HCT116 (cell line): Measurements from ENCODE around the gene NKRF. TPM values are rescaled to one million over a fixed set of nuclear protein-coding genes. Genes with fewer than 3 reads are reported as not detected.
A peak's percentile ranks its signal among the peaks of the same experiment; 100 is the strongest.

Source experiments
- ATAC-seq: fragments of 200-7000 bp; cut with Tn5 transposase; 2 replicates; pipeline ENCODE4 v1.9.1; 2020; ENCODE audit warnings: mild to moderate bottlenecking, moderate library complexity
- BruUV-seq: library from RNA; stranded (reverse); fragments of 400-500 nt; replicated peaks from 2 replicates; lab custom pipeline; 2021; lab: Mats Ljungman, UMichigan
- CTCF ChIA-PET: fragments of 300-600 bp; sonication (Branson Sonifier 250); formaldehyde crosslinking; loops from one replicate; lab custom pipeline; 2021; ENCODE audit warnings: antibody characterized with exemption; lab: Charles Lee
- POLR2A ChIA-PET: fragments of 300-600, 350-600 bp; sonication (Branson Sonifier 250); formaldehyde crosslinking; loops from one replicate; lab custom pipeline; 2021; ENCODE audit warnings: antibody characterized with exemption; lab: Charles Lee
- RAD21 ChIA-PET, 2 experiments: fragments of 300-600 bp; sonication (Branson Sonifier 250); formaldehyde crosslinking; loops; one replicate each; lab custom pipeline; 2023; ENCODE audit warnings: low total read pairs in 2 of 2; ENCODE audit not compliant: uncharacterized antibody in 2 of 2, unreplicated experiment in 2 of 2, low non-redundant PET in 1 of 2; lab: Charles Lee
- DNase-seq: peaks from one replicate; pipeline ENCODE4 v3.0.0-alpha.2; 2010; ENCODE audit warnings: low read depth, low spot score
- H2AFZ ChIP-seq: fragments of 200-600 bp; shearing (Covaris generic), sonication (generic); 2 replicates; pipeline ENCODE4 v1.6.1; 2017; ENCODE audit warnings: low read depth, mixed run types, mixed read lengths, antibody characterized with exemption, low read length; ENCODE audit not compliant: poor library complexity, severe bottlenecking
- H3K27ac ChIP-seq: 2 replicates; pipeline ENCODE4 v1.5.1; 2012; ENCODE audit warnings: low read depth, low read length
- H3K27me3 ChIP-seq: fragments of 200-600 bp; sonication (generic); 2 replicates; pipeline ENCODE4 v1.6.1; 2016; ENCODE audit warnings: mixed run types, low read length, mixed read lengths; ENCODE audit not compliant: insufficient read depth
- H3K36me3 ChIP-seq, 2 experiments: fragments of 200-500 bp in 1 of 2; fragments of 200-600 bp in 1 of 2; sonication (Bioruptor generic) in 1 of 2; sonication (generic) in 1 of 2; 2 replicates each; pipeline versions ENCODE4 v1.5.1 to v1.6.1; 2014 to 2016; ENCODE audit warnings: low read length in 2 of 2, inconsistent platforms in 1 of 2, mixed read lengths in 1 of 2, mixed run types in 1 of 2; ENCODE audit not compliant: insufficient read depth in 2 of 2, control insufficient read depth in 1 of 2
- H3K4me1 ChIP-seq, 2 experiments: fragments of 200-600 bp in 1 of 2; sonication (generic) in 1 of 2; 2 replicates each; pipeline versions ENCODE4 v1.5.1 to v1.6.1; 2012 to 2017; ENCODE audit warnings: low read length in 2 of 2, inconsistent platforms in 1 of 2, mild to moderate bottlenecking in 1 of 2, mixed read lengths in 1 of 2, mixed run types in 1 of 2, moderate library complexity in 1 of 2; ENCODE audit not compliant: insufficient read depth in 2 of 2, control insufficient read depth in 1 of 2
- H3K4me2 ChIP-seq: fragments of 200-600 bp; sonication (generic); 2 replicates; pipeline ENCODE4 v1.6.1; 2017; ENCODE audit warnings: mixed run types, low read length, mixed read lengths
- H3K4me3 ChIP-seq, 2 experiments: fragments of 200-600 bp in 1 of 2; sonication (generic) in 1 of 2; replicated peaks in 1 of 2; 2 replicates each; pipeline ENCODE4 v1.5.1; 2011 to 2016; ENCODE audit warnings: low read length in 2 of 2, control low read depth in 1 of 2, low read depth in 1 of 2, mild to moderate bottlenecking in 1 of 2, mixed read lengths in 1 of 2, mixed run types in 1 of 2
- H3K79me2 ChIP-seq: fragments of 200-600 bp; sonication (generic); 2 replicates; pipeline ENCODE4 v1.6.1; 2017; ENCODE audit warnings: mild to moderate bottlenecking, mixed run types, low read length, moderate library complexity, mixed read lengths; ENCODE audit not compliant: insufficient read depth
- H3K9ac ChIP-seq: fragments of 200-600 bp; sonication (generic); 2 replicates; pipeline ENCODE4 v1.6.1; 2016; ENCODE audit warnings: low read length, mixed read lengths
- H3K9me2 ChIP-seq: fragments of 200-600 bp; sonication (generic), shearing (Covaris generic); 2 replicates; pipeline ENCODE4 v1.6.1; 2017; ENCODE audit warnings: mixed run types, mild to moderate bottlenecking, moderate library complexity; ENCODE audit not compliant: insufficient read depth
- H3K9me3 ChIP-seq, 2 experiments: fragments of 200-500 bp in 1 of 2; fragments of 200-600 bp in 1 of 2; sonication (Bioruptor generic) in 1 of 2; sonication (generic) in 1 of 2; 2 replicates each; pipeline ENCODE4 v1.6.1; 2014 to 2017; ENCODE audit warnings: low read length in 2 of 2, mixed read lengths in 2 of 2, inconsistent platforms in 1 of 2, low read depth in 1 of 2, mild to moderate bottlenecking in 1 of 2, mixed run types in 1 of 2, moderate library complexity in 1 of 2; ENCODE audit not compliant: control insufficient read depth in 1 of 2, insufficient read depth in 1 of 2
- H4K20me1 ChIP-seq: fragments of 200-600 bp; sonication (generic), shearing (Covaris generic); 2 replicates; pipeline ENCODE4 v1.6.1; 2017; ENCODE audit warnings: mixed run types, mild to moderate bottlenecking, moderate library complexity; ENCODE audit not compliant: insufficient read depth
- CBX3 ChIP-seq: IDR thresholded peaks from 2 replicates; pipeline ENCODE4 v1.6.1; 2012; ENCODE audit warnings: low read depth
- CEBPB ChIP-seq: IDR thresholded peaks from 2 replicates; pipeline ENCODE4 v1.6.1; 2012; ENCODE audit warnings: low read depth
- EGR1 ChIP-seq: IDR thresholded peaks from 2 replicates; pipeline ENCODE4 v1.6.1; 2012; ENCODE audit warnings: low read depth
- ELF1 ChIP-seq: IDR thresholded peaks from 2 replicates; pipeline ENCODE4 v1.6.1; 2012; ENCODE audit warnings: low read depth, borderline replicate concordance
- EZH2phosphoT487 ChIP-seq: fragments of 200-600 bp; IDR thresholded peaks from 2 replicates; pipeline ENCODE4 v1.6.1; 2018; ENCODE audit warnings: antibody characterized with exemption, borderline replicate concordance
- FOSL1 ChIP-seq: IDR thresholded peaks from 2 replicates; pipeline ENCODE4 v1.6.1; 2012; ENCODE audit warnings: low read depth
- JUND ChIP-seq: IDR thresholded peaks from 2 replicates; pipeline ENCODE4 v1.6.1; 2012
- POLR2A ChIP-seq: IDR thresholded peaks from 2 replicates; pipeline ENCODE4 v1.7.0; 2011; ENCODE audit warnings: borderline replicate concordance; ENCODE audit not compliant: insufficient read depth, insufficient read length; ENCODE audit errors: extremely low read depth
- POLR2AphosphoS5 ChIP-seq: IDR thresholded peaks from 2 replicates; pipeline ENCODE4 v1.6.1; 2011; ENCODE audit warnings: mild to moderate bottlenecking, low read depth, low read length, moderate library complexity
- RAD21 ChIP-seq: IDR thresholded peaks from 2 replicates; pipeline ENCODE4 v1.6.1; 2012; ENCODE audit warnings: low read depth, mild to moderate bottlenecking
- SIN3A ChIP-seq: IDR thresholded peaks from 2 replicates; pipeline ENCODE4 v1.6.1; 2012; ENCODE audit warnings: low read depth
- SRF ChIP-seq: IDR thresholded peaks from 2 replicates; pipeline ENCODE4 v1.6.1; 2012; ENCODE audit warnings: low read depth
- YY1 ChIP-seq: IDR thresholded peaks from 2 replicates; pipeline ENCODE4 v1.6.1; 2011; ENCODE audit warnings: low read length, low read depth, moderate library complexity, mild to moderate bottlenecking; ENCODE audit not compliant: insufficient replicate concordance; ENCODE audit errors: extremely low read depth
- ZNF274 ChIP-seq: fragments of 200-500 bp; sonication (Bioruptor generic); IDR thresholded peaks from 2 replicates; pipeline ENCODE4 v1.6.1; 2014; ENCODE audit warnings: mild to moderate bottlenecking, low read depth, low read length, inconsistent platforms
- intact Hi-C: fragments of 100-400 bp; cut with micrococcal nuclease; formaldehyde crosslinking; loops from 2 replicates; pipeline ENCODE4 v1.10.0; 2022
- total RNA-seq: library from RNA; stranded (reverse); gene quantifications from one replicate; pipeline ENCODE4 v1.2.1, GENCODE V29; 2021; ENCODE audit not compliant: unreplicated experiment
- TF ChIP-seq, protein P1 (sequence below): IDR thresholded peaks from 2 replicates; pipeline ENCODE4 v1.6.1; 2012
- TF ChIP-seq, protein P2 (sequence below): IDR thresholded peaks from 2 replicates; pipeline ENCODE4 v1.6.1; 2011; ENCODE audit warnings: mild to moderate bottlenecking, low read length, moderate library complexity; ENCODE audit not compliant: insufficient replicate concordance; ENCODE audit errors: extremely low read depth
- TF ChIP-seq, protein P3 (sequence below), 3 experiments: fragments of 200-600 bp in 1 of 3; sonication (generic) in 1 of 3; IDR thresholded peaks in 2 of 3; conservative IDR thresholded peaks in 1 of 3; 2 replicates each; pipeline ENCODE4 v1.5.1; 2012 to 2017; ENCODE audit warnings: low read depth in 2 of 3, low read length in 2 of 3, antibody characterized with exemption in 1 of 3, borderline replicate concordance in 1 of 3, control low read depth in 1 of 3, mild to moderate bottlenecking in 1 of 3, mixed read lengths in 1 of 3, mixed run types in 1 of 3, moderate library complexity in 1 of 3; ENCODE audit not compliant: insufficient read depth in 1 of 3
- TF ChIP-seq, protein P4 (sequence below): IDR thresholded peaks from 2 replicates; pipeline ENCODE4 v1.6.1; 2012; ENCODE audit warnings: low read depth

NKRF gene
- total RNA-seq, 1 experiment from 2014 or later = 22.8 TPM

DNA sequence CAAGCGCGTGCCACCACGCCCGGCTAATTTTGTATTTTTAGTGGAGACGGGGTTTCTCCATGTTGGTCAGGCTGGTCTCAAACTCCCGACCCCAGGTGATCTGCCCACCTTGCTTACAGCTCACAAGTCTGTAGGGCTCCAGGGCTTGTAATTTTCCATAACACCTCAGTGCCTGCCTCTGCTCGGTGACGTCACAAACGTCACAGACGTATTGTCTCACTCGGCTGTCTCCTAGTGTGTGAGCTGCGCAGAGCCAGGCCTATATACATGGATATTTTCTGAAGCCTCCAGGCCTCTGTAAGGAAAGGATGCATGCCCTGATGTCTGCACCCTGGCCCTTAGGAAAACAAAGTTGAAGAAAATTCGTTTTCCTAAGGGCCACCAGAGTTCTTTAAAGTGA, 8.6 kb upstream of the NKRF start (continued):
- TF ChIP-seq SIN3A (no peak), SRF (no peak), ELF1 (no peak), YY1 (no peak), CBX3 (no peak)
- TF ChIP-seq, protein P1, sequence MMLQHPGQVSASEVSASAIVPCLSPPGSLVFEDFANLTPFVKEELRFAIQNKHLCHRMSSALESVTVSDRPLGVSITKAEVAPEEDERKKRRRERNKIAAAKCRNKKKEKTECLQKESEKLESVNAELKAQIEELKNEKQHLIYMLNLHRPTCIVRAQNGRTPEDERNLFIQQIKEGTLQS = no peak
- TF ChIP-seq, all 23 proteins: peak for 0

DNA sequence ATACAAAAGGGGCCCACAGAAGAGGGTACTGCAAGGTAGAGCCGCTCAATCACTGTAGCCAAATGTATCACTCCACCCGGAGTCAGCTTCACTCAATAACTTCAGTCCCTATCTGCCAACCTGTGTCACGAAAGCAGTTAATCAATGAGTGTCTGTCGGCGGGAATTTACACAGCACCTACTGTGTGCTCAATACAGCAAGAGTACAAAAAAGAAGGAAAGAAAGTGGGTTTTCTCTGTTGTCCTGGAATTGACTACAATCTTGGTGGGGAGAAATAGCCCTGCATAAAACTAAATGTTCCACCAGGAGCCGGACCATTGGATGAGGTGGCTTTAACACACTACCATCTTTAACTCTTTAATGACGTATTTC, 780 bp upstream of the NKRF start:
- POLR2A ChIA-PET = no interaction called here
- peak overlapping the region; percentile 76 for H3K4me2 ChIP-seq
- H3K27ac ChIP-seq = peak overlapping the region; percentile 85; the same call in 1 of the 2 replicates
- H3K9me3 ChIP-seq = no peaks in the 10 kb centered on the region
- no TSS peak for BruUV-seq
- CTCF ChIA-PET = no interaction called here
- H2AFZ ChIP-seq = peak overlapping the region; percentile 32
- DNase-seq = no peak
- 0 out of 4 replicates have a peak, but pooled peaks cover 0 to 2% of the 10 kb centered on the region in 2 experiments for H3K36me3 ChIP-seq
- peaks cover 6 to 14% of the 10 kb centered on the region in 2 experiments; a peak in 3 of 4 replicates for H3K4me1 ChIP-seq
- H4K20me1 ChIP-seq = no peaks in the 10 kb centered on the region
- H3K79me2 ChIP-seq = peaks cover 40% of the 10 kb centered on the region
- RAD21 ChIA-PET = no interaction called here
- H3K9me2 ChIP-seq = no peaks in the 10 kb centered on the region
- no peak for ATAC-seq
- H3K4me3 ChIP-seq = peak overlapping the region in 1 of 2 experiments; percentile 77; a peak in 1 of 4 replicates
- intact Hi-C loops = no loop called here
- peak overlapping the region; percentile 91 for H3K9ac ChIP-seq
- H3K27me3 ChIP-seq = no peaks in the 10 kb centered on the region
- TF ChIP-seq FOSL1 = no peak
- TF ChIP-seq POLR2A = no peak
- TF ChIP-seq, protein P2, sequence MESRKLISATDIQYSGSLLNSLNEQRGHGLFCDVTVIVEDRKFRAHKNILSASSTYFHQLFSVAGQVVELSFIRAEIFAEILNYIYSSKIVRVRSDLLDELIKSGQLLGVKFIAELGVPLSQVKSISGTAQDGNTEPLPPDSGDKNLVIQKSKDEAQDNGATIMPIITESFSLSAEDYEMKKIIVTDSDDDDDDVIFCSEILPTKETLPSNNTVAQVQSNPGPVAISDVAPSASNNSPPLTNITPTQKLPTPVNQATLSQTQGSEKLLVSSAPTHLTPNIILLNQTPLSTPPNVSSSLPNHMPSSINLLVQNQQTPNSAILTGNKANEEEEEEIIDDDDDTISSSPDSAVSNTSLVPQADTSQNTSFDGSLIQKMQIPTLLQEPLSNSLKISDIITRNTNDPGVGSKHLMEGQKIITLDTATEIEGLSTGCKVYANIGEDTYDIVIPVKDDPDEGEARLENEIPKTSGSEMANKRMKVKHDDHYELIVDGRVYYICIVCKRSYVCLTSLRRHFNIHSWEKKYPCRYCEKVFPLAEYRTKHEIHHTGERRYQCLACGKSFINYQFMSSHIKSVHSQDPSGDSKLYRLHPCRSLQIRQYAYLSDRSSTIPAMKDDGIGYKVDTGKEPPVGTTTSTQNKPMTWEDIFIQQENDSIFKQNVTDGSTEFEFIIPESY = no peak
- no peak for TF ChIP-seq CEBPB
- TF ChIP-seq ZNF274 = no peak
- TF ChIP-seq, protein P3, sequence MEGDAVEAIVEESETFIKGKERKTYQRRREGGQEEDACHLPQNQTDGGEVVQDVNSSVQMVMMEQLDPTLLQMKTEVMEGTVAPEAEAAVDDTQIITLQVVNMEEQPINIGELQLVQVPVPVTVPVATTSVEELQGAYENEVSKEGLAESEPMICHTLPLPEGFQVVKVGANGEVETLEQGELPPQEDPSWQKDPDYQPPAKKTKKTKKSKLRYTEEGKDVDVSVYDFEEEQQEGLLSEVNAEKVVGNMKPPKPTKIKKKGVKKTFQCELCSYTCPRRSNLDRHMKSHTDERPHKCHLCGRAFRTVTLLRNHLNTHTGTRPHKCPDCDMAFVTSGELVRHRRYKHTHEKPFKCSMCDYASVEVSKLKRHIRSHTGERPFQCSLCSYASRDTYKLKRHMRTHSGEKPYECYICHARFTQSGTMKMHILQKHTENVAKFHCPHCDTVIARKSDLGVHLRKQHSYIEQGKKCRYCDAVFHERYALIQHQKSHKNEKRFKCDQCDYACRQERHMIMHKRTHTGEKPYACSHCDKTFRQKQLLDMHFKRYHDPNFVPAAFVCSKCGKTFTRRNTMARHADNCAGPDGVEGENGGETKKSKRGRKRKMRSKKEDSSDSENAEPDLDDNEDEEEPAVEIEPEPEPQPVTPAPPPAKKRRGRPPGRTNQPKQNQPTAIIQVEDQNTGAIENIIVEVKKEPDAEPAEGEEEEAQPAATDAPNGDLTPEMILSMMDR (IDR thresholded peaks at IDR 0.05 in 2 of 3, conservative IDR thresholded peaks at IDR 0.05 in 1 of 3; ENCODE audit: borderline replicate concordance in 1 of 3, insufficient read depth in 1 of 3, low read depth in 2 of 3, low read length in 2 of 3) = no peak
- no peak for TF ChIP-seq EZH2phosphoT487
- TF ChIP-seq RAD21 = no peak
- TF ChIP-seq, protein P1 = no peak
- no peak for TF ChIP-seq YY1
- no peak for TF ChIP-seq CBX3
- TF ChIP-seq JUND = no peak
- TF ChIP-seq EGR1 = no peak
- TF ChIP-seq, protein P4, sequence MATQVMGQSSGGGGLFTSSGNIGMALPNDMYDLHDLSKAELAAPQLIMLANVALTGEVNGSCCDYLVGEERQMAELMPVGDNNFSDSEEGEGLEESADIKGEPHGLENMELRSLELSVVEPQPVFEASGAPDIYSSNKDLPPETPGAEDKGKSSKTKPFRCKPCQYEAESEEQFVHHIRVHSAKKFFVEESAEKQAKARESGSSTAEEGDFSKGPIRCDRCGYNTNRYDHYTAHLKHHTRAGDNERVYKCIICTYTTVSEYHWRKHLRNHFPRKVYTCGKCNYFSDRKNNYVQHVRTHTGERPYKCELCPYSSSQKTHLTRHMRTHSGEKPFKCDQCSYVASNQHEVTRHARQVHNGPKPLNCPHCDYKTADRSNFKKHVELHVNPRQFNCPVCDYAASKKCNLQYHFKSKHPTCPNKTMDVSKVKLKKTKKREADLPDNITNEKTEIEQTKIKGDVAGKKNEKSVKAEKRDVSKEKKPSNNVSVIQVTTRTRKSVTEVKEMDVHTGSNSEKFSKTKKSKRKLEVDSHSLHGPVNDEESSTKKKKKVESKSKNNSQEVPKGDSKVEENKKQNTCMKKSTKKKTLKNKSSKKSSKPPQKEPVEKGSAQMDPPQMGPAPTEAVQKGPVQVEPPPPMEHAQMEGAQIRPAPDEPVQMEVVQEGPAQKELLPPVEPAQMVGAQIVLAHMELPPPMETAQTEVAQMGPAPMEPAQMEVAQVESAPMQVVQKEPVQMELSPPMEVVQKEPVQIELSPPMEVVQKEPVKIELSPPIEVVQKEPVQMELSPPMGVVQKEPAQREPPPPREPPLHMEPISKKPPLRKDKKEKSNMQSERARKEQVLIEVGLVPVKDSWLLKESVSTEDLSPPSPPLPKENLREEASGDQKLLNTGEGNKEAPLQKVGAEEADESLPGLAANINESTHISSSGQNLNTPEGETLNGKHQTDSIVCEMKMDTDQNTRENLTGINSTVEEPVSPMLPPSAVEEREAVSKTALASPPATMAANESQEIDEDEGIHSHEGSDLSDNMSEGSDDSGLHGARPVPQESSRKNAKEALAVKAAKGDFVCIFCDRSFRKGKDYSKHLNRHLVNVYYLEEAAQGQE = no peak
- TF ChIP-seq ELF1 = no peak
- no peak for TF ChIP-seq POLR2AphosphoS5
